Stimulated activated CD4-positive, alpha-beta T cell treated with anti-CD3 and anti-CD28 coated beads, TNF-alpha, amount 100 ng/mL, for 48 hours (primary cell): ENCODE results near the gene SHD.
"Not testable (repeated sequence)": the region's sequence is repeated elsewhere in the genome, so short reads cannot be mapped to it uniquely, and the experiment has no call there.

Experiments used
- DNase-seq, 3 donors: peaks; one replicate each; pipeline ENCODE4 v3.0.0-alpha.2; 2020; ENCODE audit warnings: low read depth in 3 of 3

Gene SHD

GRCh38 chr19:4267101-4267900 is 11.8 kb upstream of the SHD start:
- peak; percentile 37 to 63 (median 37) for DNase-seq

- DNase-seq = no peak
Measured at GRCh38 chr19:4267901-4268815, 10.9 kb upstream of the SHD start.

- no peak for DNase-seq
Measured at GRCh38 chr19:4268816-4269430, 10.1 kb upstream of the SHD start.

DNA sequence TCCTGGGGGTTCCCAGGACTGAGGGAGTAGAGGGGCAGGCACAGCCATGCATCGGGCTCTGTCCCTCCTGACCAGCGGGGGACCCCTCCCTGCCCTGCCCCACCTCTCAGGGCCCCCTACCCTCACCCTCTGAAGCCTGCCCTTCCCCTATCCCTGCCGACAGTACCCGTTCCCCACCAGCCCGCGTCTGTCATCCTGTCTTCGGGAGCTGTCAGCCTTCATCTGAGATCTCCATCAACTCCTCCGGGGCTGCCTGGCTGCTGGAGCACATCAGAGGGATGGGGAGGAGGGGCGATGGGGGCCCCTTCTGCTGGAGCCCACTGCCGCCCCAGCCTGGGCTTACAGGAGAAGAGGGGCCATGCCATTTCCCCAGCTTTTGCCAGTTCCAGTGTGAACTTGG is 6.2 kb upstream of the SHD start:
- no peak for DNase-seq

- not testable (repeated sequence) for DNase-seq
Measured at GRCh38 chr19:4274321-4274686, 4.8 kb upstream of the SHD start.

- no peak for DNase-seq
Measured at GRCh38 chr19:4277191-4277696, 1.8 kb upstream of the SHD start.

GRCh38 chr19:4278010-4278409 is 1.1 kb upstream of the SHD start:
- DNase-seq = no peak

DNA sequence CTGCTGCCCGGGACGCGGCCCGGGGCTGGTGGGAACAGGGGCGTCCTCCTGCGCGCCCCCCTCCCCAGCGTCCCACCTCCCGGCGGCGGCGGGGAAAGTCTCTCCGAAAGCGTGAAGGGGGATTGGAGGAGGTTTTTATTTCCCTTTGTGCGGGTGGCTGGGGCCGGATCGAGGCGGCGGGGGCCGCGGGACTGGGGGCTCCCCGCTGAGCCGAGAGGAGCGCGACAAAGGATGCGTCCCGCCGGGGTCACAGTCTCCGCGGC is 132 bp downstream of the SHD start:
- DNase-seq = no peak

GRCh38 chr19:4279530-4280422 is 710 bp downstream of the SHD start:
- DNase-seq = no peak

- no peak for DNase-seq
Measured at GRCh38 chr19:4284176-4284958, 5.3 kb downstream of the SHD start.

- no peak for DNase-seq
Measured at GRCh38 chr19:4284974-4285373, 5.9 kb downstream of the SHD start.

- not testable (repeated sequence) for DNase-seq
Measured at GRCh38 chr19:4286141-4286540, 7.1 kb downstream of the SHD start.

GRCh38 chr19:4288091-4288777 is 9.2 kb downstream of the SHD start:
- no peak for DNase-seq

GRCh38 chr19:4291184-4291732 is 12.2 kb downstream of the SHD start:
- no peak for DNase-seq

DNA sequence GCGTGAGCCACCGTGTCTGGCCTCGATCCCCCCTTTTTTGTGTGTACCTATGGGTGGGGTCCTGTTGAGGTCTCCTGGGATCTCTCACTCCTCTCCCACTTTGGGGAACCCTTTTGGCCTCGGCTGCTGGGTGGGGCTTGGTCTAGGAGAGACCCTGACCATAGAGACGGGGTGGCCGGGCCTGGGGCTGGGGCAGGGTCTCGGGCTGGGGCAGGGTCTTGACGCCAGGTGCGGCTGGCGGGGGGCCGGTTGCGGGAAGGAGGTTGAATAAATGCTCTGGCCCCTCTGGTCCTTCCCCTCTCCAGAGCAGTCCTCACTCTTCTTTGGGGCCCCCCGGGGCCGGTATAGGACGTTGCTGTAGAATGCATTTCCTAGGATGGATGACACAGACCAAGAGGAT is 13.4 kb downstream of the SHD start:
- DNase-seq = no peak

DNA sequence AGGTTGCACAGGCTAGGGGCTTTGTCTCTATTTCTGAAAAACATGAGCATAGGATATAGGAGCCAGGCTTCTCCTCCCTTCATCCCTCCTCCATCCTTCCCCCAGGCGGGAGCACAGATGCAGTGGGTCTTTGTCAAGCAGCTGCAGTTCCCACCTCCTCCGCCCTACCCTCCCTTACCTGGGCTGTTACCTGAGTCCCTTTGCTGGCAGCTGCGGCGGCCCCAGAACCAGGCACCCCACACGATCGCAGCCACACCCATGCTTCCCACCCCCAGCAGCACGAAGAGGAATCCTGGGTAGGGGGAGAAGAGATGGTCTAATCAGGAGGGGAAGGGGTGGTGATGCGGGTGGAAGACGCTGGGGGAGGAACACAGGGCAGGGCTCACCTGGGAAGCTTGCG is 15.3 kb downstream of the SHD start:
- no peak for DNase-seq

DNA sequence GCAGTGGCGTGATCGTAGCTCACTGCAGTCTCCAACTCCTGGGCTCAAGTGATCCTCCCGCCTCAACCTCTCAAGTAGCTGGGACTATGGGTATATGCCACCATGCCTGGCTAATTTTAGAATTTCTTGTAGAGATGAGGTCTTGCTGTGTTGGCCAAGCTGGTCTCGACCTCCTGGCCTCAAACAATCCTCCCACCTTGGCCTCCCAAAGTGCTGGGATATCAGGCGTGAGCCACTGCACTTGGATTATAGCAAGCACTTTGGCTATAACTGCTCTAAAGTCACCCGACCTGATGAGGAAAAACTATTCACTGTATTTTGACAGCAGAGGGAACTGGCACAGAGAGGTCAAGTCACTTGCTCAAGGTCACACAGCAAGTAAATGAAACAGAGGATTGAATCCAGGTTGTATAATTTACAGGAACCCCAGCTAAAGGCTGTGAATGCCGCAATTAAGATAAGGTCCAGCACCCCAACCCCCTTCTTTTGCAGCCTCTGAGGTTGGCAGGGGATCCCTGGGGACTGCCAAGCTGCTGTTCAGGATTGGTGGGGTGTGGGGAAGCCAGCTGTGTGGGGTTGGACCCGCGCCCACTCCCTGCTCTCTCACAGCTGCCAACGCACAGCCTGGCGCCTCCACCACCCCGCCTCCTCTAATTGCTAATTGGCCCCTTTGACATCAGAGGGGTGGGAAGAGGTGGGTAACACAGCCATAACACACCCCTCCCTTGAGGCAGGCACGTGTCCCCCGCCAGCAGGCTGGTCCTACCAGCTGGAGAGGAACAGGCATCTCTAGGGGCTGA is 17.1 kb downstream of the SHD start:
- no peak for DNase-seq

DNA sequence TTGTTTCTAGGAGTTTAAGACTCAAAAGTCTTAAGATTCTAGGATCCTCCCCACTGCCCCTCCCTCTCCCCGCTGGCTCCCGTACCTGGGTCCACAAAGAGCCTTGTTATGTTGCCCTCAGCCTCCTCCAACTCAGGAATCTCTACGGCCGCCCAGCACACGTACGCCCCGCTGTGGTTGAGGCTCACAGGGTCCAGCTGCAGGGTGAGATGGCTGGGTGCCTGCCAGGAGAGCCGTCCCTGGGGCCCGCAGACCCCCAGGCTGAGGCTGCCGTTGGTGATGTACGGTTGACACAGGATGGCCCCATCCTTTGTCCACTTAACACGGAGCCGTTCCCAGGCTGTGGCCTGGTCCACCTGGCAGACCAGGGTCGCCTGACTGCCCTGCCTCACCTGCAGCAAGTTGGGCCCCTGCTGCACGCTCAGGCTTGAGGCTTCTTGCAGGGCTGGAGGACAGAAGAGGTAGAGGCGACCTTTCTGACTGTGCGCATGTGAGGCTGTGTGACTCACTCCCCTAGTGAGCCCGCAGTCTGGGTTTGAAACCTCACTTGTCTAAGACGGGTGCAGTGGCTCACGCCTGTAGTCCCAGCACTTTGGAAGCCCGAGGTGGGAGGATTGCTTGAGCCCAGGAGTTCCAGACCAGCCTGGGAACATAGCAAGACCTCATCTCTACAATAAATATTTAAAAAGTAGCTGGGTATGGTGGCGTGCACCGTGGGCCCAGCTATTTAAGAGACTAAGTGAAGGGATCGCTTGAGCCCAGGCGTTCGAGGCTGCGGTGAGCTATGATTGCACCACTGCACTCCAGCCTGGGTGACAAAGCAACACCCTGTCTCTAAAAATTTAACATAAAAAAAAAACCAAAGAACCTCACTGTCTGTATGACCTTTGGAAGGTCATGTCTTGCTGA is 19.1 kb downstream of the SHD start:
- DNase-seq = peak in 1 of 3 donors; percentile 22
